GM19351 (cell line): ENCODE results near the gene RAB11B.
"Not testable (repeated sequence)": the region's sequence is repeated elsewhere in the genome, so short reads cannot be mapped to it uniquely, and the experiment has no call there.

Source experiments
- ATAC-seq: cut with Tn5 transposase; IDR thresholded peaks from one replicate; pipeline ENCODE4 v1.9.1; 2021; ENCODE audit warnings: mild to moderate bottlenecking, moderate library complexity; ENCODE audit not compliant: unreplicated experiment

Gene RAB11B

GRCh38 chr19:8370176-8371010 is 19.8 kb upstream of the RAB11B start:
- ATAC-seq = no peak

- no peak for ATAC-seq
These were observed 19.0 kb upstream of the RAB11B start for GRCh38 chr19:8371011-8371804.

- no peak for ATAC-seq
These were observed 16.0 kb upstream of the RAB11B start for GRCh38 chr19:8373867-8374813.

GRCh38 chr19:8375766-8376165 is 14.4 kb upstream of the RAB11B start:
- not testable (repeated sequence) for ATAC-seq

- not testable (repeated sequence) for ATAC-seq
These were observed 13.7 kb upstream of the RAB11B start for GRCh38 chr19:8376373-8376974.

- no peak for ATAC-seq
These were observed 12.6 kb upstream of the RAB11B start for GRCh38 chr19:8377598-8377997.

GRCh38 chr19:8379156-8379891 is 10.8 kb upstream of the RAB11B start:
- not testable (repeated sequence) for ATAC-seq

GRCh38 chr19:8384569-8384968 is 5.6 kb upstream of the RAB11B start:
- ATAC-seq = not testable (repeated sequence)

- ATAC-seq = not testable (repeated sequence)
These were observed 5.1 kb upstream of the RAB11B start for GRCh38 chr19:8385103-8385502.

GRCh38 chr19:8385566-8385965 is 4.6 kb upstream of the RAB11B start:
- ATAC-seq = not testable (repeated sequence)

GRCh38 chr19:8386419-8386818 is 3.7 kb upstream of the RAB11B start:
- not testable (repeated sequence) for ATAC-seq

GRCh38 chr19:8386990-8387389 is 3.2 kb upstream of the RAB11B start:
- ATAC-seq = no peak

- no peak for ATAC-seq
These were observed 2.2 kb upstream of the RAB11B start for GRCh38 chr19:8387688-8388611.

GRCh38 chr19:8388612-8388958 is 1.6 kb upstream of the RAB11B start:
- ATAC-seq = no peak

GRCh38 chr19:8390617-8390981 is 439 bp downstream of the RAB11B start:
- ATAC-seq = peak; percentile 30

- ATAC-seq = no peak
These were observed 1.2 kb downstream of the RAB11B start for GRCh38 chr19:8391198-8392016.

- no peak for ATAC-seq
These were observed 1.9 kb downstream of the RAB11B start for GRCh38 chr19:8392017-8392591.
